Subcutaneous abdominal adipose tissue (tissue), 5 donors: ENCODE results near the gene LNPEP.

Experiments used
- H3K27ac ChIP-seq: one replicate; pipeline ENCODE4 v1.7.0; 2013; ENCODE audit warnings: low read depth, mild to moderate bottlenecking, inconsistent platforms, low read length, moderate library complexity
- H3K27me3 ChIP-seq, 5 donors: one replicate each; pipeline ENCODE4 v1.7.0; 2013; ENCODE audit warnings: low read length in 5 of 5, inconsistent platforms in 1 of 5; ENCODE audit not compliant: control insufficient read depth in 5 of 5, insufficient read depth in 4 of 5
- H3K36me3 ChIP-seq, 5 donors: one replicate each; pipeline ENCODE4 v1.7.0; 2013; ENCODE audit warnings: low read length in 5 of 5; ENCODE audit not compliant: control insufficient read depth in 5 of 5, insufficient read depth in 5 of 5
- H3K4me1 ChIP-seq, 5 donors: one replicate each; pipeline ENCODE4 v1.7.0; 2013; ENCODE audit warnings: low read length in 5 of 5, mild to moderate bottlenecking in 3 of 5, moderate library complexity in 1 of 5; ENCODE audit not compliant: control insufficient read depth in 5 of 5, insufficient read depth in 5 of 5
- H3K4me3 ChIP-seq, 5 donors: one replicate each; pipeline ENCODE4 v1.7.0; 2013; ENCODE audit warnings: low read length in 5 of 5, low read depth in 1 of 5
- H3K9ac ChIP-seq, 5 donors: one replicate each; pipeline ENCODE4 v1.7.0; 2013; ENCODE audit warnings: low read length in 5 of 5, mild to moderate bottlenecking in 4 of 5, moderate library complexity in 3 of 5
- H3K9me3 ChIP-seq, 5 donors: one replicate each; pipeline ENCODE4 v1.7.0; 2013; ENCODE audit warnings: low read length in 5 of 5; ENCODE audit not compliant: control insufficient read depth in 5 of 5
- donor health status: healthy.
- donor health status: healthy.
- donor health status: healthy.
- donor health status: healthy.
- donor health status: healthy.

The LNPEP gene

DNA sequence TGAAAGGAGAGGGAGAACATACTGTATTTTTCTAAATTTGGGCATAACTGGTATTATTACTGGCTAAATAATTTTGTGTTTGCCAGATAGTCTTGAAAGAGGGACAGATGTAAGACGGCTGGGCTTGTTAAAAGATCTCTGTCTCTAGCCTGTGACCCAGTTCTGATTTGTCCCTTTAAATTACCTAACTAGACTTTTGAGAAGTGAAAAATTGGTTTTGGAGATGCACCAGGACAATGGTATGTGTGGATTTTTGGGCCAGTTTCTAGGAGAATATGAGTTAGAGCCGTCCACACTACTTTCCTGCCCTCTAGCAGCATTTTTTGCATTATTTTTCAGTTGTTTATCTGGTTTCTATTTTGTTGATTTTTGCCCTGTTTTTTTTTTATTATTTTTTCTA is 33.5 kb downstream of the LNPEP start:
- Histone ChIP-seq H3K27ac (peak overlapping the region; percentile 86), H3K9me3 (no peaks in the 10 kb centered on the region), H3K4me1 (peaks cover 3 to 28% (median 26%) of the 10 kb centered on the region in 5 donors)

GRCh38 chr5:96972599-96973334 is 36.9 kb downstream of the LNPEP start:
- Histone ChIP-seq H3K4me3 (no peak overlapping the region), H3K36me3 (no peaks in the 10 kb centered on the region), H3K4me1 (peaks cover 3 to 41% (median 27%) of the 10 kb centered on the region in 5 donors), H3K27me3 (no peaks in the 10 kb centered on the region), H3K9ac (no peak overlapping the region), H3K27ac (peak overlapping the region; percentile 15), H3K9me3 (no peaks in the 10 kb centered on the region)

More for the DNA sequence above, 33.5 kb downstream of the LNPEP start:
- Histone ChIP-seq H3K36me3 (no peaks in the 10 kb centered on the region), H3K4me3 (no peak overlapping the region), H3K27me3 (no peaks in the 10 kb centered on the region), H3K9ac (no peak overlapping the region)

DNA sequence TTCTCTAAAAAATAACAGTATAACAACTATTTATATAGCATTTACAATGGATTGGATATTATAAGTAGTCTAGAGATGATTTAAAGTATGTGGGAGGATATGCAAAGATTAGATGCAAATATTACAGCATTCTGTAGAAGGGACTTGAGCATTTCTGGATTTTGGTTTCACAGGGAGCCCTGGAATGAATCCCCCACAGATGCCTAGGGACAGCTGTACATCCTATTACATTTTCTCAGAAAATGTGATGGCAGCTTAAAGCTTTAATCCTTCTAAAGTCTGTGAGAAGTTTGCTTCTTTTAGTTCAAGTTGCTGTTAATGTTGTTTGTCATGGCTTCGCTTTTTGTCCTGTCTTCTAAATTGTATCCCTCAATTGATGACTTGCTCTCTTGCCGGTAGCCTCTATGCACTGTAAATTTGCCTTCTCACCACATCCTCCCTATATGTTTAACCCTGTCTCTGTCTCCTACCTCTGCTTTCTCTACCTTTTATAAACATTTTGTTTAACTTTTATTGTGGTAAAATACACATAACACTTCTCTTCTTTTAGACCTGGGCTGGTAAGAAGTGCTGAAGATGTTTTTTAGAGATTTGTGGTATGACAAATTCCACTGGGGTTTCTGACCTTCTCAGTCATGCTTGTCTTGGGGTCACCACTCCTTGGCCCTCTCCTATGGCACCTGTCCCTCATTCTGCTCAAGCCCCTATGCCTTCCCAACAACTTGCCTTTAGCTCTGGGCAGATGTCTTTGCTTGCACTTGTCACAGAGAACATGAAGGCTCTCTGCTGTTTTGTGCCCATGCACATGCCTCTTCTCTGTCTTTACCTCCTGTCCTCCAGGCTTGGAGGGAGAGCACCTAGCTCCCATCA is 37.9 kb downstream of the LNPEP start:
- H3K27me3 ChIP-seq: no peaks in the 10 kb centered on the region
- no peaks in the 10 kb centered on the region for H3K9me3 ChIP-seq
- no peaks in the 10 kb centered on the region for H3K36me3 ChIP-seq
- no peak overlapping the region for H3K9ac ChIP-seq
- H3K4me1 ChIP-seq: peaks cover 0 to 31% (median 18%) of the 10 kb centered on the region in 5 donors
- no peak overlapping the region for H3K27ac ChIP-seq
- no peak overlapping the region for H3K4me3 ChIP-seq

- Histone ChIP-seq H3K27ac (no peak overlapping the region), H3K4me1 (peaks cover 0 to 24% (median 14%) of the 10 kb centered on the region in 5 donors), H3K36me3 (peaks cover 8 to 15% (median 10%) of the 10 kb centered on the region in 5 donors), H3K27me3 (no peaks in the 10 kb centered on the region), H3K4me3 (no peak overlapping the region), H3K9ac (no peak overlapping the region), H3K9me3 (no peaks in the 10 kb centered on the region)
Measured at GRCh38 chr5:96975656-96976055, 39.8 kb downstream of the LNPEP start.

GRCh38 chr5:96977228-96977627 is 41.3 kb downstream of the LNPEP start:
- H3K9ac ChIP-seq: no peak overlapping the region

DNA sequence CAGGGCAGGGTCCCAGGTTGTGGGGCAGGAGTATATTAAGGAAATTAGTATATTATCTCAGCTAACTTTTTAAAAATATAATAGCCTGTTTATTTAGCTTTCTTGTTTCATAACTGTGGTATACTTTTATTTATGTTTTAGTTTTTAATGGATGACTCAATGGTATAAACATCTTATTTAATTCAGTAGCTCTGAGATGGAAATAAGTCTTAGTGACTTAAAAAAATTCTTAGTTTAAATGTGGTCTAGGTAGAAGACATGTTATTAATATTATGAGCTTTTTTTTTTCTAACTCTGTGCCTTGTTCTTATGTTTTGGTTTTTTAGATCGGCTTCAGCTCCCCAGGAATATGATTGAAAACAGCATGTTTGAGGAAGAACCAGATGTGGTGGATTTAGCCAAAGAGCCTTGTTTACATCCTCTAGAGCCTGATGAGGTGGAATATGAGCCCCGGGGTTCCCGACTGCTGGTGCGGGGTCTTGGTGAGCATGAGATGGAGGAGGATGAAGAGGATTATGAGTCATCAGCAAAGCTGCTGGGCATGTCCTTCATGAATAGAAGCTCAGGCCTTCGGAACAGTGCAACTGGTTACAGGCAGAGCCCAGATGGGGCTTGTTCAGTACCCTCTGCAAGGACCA is 43.1 kb downstream of the LNPEP start:
- Histone ChIP-seq H3K27ac (no peak overlapping the region), H3K4me3 (no peak overlapping the region), H3K9me3 (no peaks in the 10 kb centered on the region), H3K36me3 (peaks cover 11 to 25% (median 18%) of the 10 kb centered on the region in 5 donors), H3K27me3 (no peaks in the 10 kb centered on the region), H3K9ac (no peak overlapping the region), H3K4me1 (peaks cover 0 to 17% (median 4%) of the 10 kb centered on the region in 5 donors)

More at GRCh38 chr5:96977228-96977627, 41.3 kb downstream of the LNPEP start:
- no peak overlapping the region for H3K4me3 ChIP-seq
- H3K27me3 ChIP-seq: no peaks in the 10 kb centered on the region
- H3K4me1 ChIP-seq: peaks cover 0 to 22% (median 9%) of the 10 kb centered on the region in 5 donors
- no peak overlapping the region for H3K27ac ChIP-seq
- H3K36me3 ChIP-seq: peaks cover 11 to 25% (median 18%) of the 10 kb centered on the region in 5 donors
- H3K9me3 ChIP-seq: no peaks in the 10 kb centered on the region

- Histone ChIP-seq H3K36me3 (peaks cover 22 to 37% (median 31%) of the 10 kb centered on the region in 5 donors), H3K27ac (no peak overlapping the region), H3K9ac (no peak overlapping the region)
Measured at GRCh38 chr5:96984506-96985192, 48.8 kb downstream of the LNPEP start.

DNA sequence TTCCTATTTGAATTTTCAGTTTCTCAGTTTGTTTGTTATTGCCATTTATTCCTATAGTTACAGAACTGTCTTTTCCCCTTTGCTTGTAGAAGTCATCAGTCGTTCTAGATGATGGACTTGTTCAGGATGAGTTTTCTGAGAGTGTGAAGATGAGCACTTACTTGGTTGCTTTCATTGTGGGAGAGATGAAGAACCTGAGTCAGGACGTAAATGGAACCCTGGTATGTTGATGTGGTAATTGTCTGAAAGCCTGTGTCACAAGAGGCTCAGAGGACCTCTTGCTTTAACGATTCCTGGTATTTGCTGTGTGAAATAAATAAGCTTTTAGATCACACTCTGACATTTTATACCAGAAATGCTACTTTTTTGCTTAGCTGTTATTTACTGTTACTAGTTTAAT is 50.6 kb downstream of the LNPEP start:
- Histone ChIP-seq H3K4me3 (no peak overlapping the region), H3K9ac (no peak overlapping the region), H3K27ac (no peak overlapping the region), H3K36me3 (peaks cover 28 to 43% (median 36%) of the 10 kb centered on the region in 5 donors), H3K4me1 (no peaks in the 10 kb centered on the region), H3K27me3 (no peaks in the 10 kb centered on the region), H3K9me3 (no peaks in the 10 kb centered on the region)

More at GRCh38 chr5:96984506-96985192, 48.8 kb downstream of the LNPEP start:
- H3K27me3 ChIP-seq: no peaks in the 10 kb centered on the region
- no peak overlapping the region for H3K4me3 ChIP-seq
- no peaks in the 10 kb centered on the region for H3K9me3 ChIP-seq
- H3K4me1 ChIP-seq: no peaks in the 10 kb centered on the region

DNA sequence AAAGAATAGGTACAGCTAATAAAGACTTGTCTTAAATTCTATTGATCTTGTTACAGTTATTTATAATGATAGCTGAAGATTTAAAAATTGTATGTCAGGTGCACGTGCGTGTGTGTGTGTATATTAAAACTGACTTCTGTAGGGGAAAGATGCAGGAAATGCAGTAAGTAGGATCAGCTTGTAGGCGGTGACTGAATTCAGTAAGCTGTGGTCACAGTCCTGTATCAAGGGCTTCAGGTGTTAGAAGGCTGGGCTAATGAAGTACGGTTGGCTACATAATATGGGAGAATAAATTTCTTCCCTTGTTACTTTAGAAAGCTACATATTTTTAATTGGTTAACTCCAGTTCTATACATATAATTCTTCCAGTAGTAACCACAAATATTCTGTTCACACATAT is 54.2 kb downstream of the LNPEP start:
- H3K27me3 ChIP-seq: no peaks in the 10 kb centered on the region
- no peak overlapping the region for H3K4me3 ChIP-seq
- H3K9me3 ChIP-seq: no peaks in the 10 kb centered on the region
- H3K27ac ChIP-seq: no peak overlapping the region
- no peaks in the 10 kb centered on the region for H3K4me1 ChIP-seq
- no peak overlapping the region for H3K9ac ChIP-seq
- H3K36me3 ChIP-seq: peaks cover 40 to 55% (median 46%) of the 10 kb centered on the region in 5 donors
